PFSK-1 (cell line): ENCODE measurements around the gene RSAD2.

Source experiments
- POLR2AphosphoS5 ChIP-seq: IDR thresholded peaks from 2 replicates; pipeline ENCODE4 v1.6.1; 2012; ENCODE audit warnings: low read depth, mild to moderate bottlenecking, control low read depth, low read length, moderate library complexity
- REST ChIP-seq, 2 experiments: IDR thresholded peaks; 2 replicates each; pipeline versions ENCODE4 v1.6.1 to v1.8.0; 2011 to 2012; ENCODE audit warnings: low read depth in 2 of 2, low read length in 2 of 2, control low read depth in 1 of 2, inconsistent platforms in 1 of 2, mild to moderate bottlenecking in 1 of 2, moderate library complexity in 1 of 2; ENCODE audit not compliant: insufficient read depth in 1 of 2
- TAF1 ChIP-seq: IDR thresholded peaks from 2 replicates; pipeline ENCODE4 v1.6.1; 2012; ENCODE audit warnings: low read length, control low read depth, borderline replicate concordance; ENCODE audit not compliant: insufficient read depth

- TF ChIP-seq REST (IDR thresholded peaks at IDR 0.05; ENCODE audit: insufficient read depth in 1 of 2, low read depth in 2 of 2, low read length in 2 of 2): no peak
- no peak for TF ChIP-seq POLR2AphosphoS5
- TF ChIP-seq TAF1: no peak
These were observed 38.8 kb upstream of the RSAD2 start for GRCh38 chr2:6838673-6839319.
